NCI-H1436 (cell line): ENCODE data around the gene NUF2.

ENCODE experiments used
- DNase-seq: peaks from one replicate; lab custom pipeline; 2025; lab: John Stamatoyannopoulos, UW

Gene NUF2

DNA sequence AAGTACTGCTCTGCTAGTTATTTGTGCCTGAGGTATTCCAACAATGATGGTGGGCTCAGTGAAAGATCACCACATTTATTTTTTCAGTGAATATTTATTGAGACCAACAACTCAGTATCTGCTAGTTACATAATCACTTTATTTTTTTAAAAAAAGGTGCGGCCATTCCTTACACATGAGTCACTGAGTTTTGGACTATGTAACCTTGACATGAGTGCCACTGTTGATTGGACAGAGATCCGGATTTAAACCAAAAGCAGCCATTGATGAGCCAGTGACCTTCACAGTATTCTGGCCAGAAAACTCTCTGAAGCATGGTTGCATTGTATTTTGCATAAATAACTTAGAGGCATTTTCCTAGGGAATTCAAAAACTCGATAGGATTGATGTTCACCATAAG, 79.5 kb downstream of the NUF2 start:
- DNase-seq: no peak
